Cardiac muscle cell (in vitro differentiated cells and primary cell): Measurements from ENCODE around the gene ST3GAL3. TPM values are rescaled to one million over a fixed set of nuclear protein-coding genes. Genes with fewer than 3 reads are reported as not detected.

Source experiments
- DNase-seq, 2 donors: peaks; one replicate each; pipeline versions ENCODE4 v3.0.0 to v3.0.0-alpha.2; 2010 to 2017; ENCODE audit warnings: low read depth in 1 of 2, low spot score in 1 of 2
- H3K27ac ChIP-seq: fragments of 200-600 bp; sonication (generic); 2 replicates; pipeline ENCODE4 v1.5.1; 2016
- H3K27me3 ChIP-seq: fragments of 200-600 bp; sonication (generic); 2 replicates; pipeline ENCODE4 v1.6.0; 2016; ENCODE audit warnings: control low read depth
- H3K36me3 ChIP-seq: fragments of 200-600 bp; sonication (generic); 2 replicates; pipeline ENCODE4 v1.5.1; 2016; ENCODE audit warnings: control low read depth
- H3K4me1 ChIP-seq: fragments of 200-600 bp; sonication (generic); 2 replicates; pipeline ENCODE4 v1.8.1; 2017; ENCODE audit warnings: low read depth, mild to moderate bottlenecking, mixed run types
- H3K4me3 ChIP-seq: fragments of 200-600 bp; sonication (generic); 2 replicates; pipeline ENCODE4 v1.5.1; 2016; ENCODE audit warnings: mild to moderate bottlenecking
- H3K9me3 ChIP-seq: fragments of 200-600 bp; sonication (generic); 2 replicates; pipeline ENCODE4 v1.5.1; 2017; ENCODE audit warnings: low read depth, mild to moderate bottlenecking, control low read depth
- CTCF ChIP-seq: IDR thresholded peaks from 2 replicates; pipeline ENCODE4 v1.5.1; 2012; ENCODE audit warnings: low read depth, mild to moderate bottlenecking, low read length
- polyA plus RNA-seq: library from polyadenylated mRNA; unstranded; fragments of >200 nt; fragmentation: Nextera tagmentation; extraction: Ambion mirVana; gene quantifications from 2 replicates; pipeline ENCODE4 v1.2.1, GENCODE V29; 2016
- total RNA-seq: library from RNA; depleted of rRNA; stranded (reverse); fragments of >200 nt; gene quantifications from 2 replicates; pipeline ENCODE4 v1.2.3, GENCODE V29; 2016

Gene ST3GAL3
- total and polyA plus RNA-seq, 2 experiments from 2014 or later, result 34.7 to 35.7 TPM

GRCh38 chr1:43930168-43930948, 223.0 kb downstream of the ST3GAL3 start:
- DNase-seq, result no peak
- H3K27me3 ChIP-seq, result no peaks in the 10 kb centered on the region
- no peak overlapping the region for H3K27ac ChIP-seq
- TF ChIP-seq CTCF, result peak; percentile 40
- H3K9me3 ChIP-seq, result no peaks in the 10 kb centered on the region
- H3K4me3 ChIP-seq, result no peak overlapping the region
- H3K4me1 ChIP-seq, result peaks cover 10% of the 10 kb centered on the region
- H3K36me3 ChIP-seq, result no peaks in the 10 kb centered on the region

- TF ChIP-seq CTCF, result no peak
- Histone ChIP-seq H3K36me3 (no peaks in the 10 kb centered on the region), H3K4me1 (peaks cover 12% of the 10 kb centered on the region), H3K9me3 (no peaks in the 10 kb centered on the region), H3K27me3 (peaks cover 2% of the 10 kb centered on the region), H3K27ac (no peak overlapping the region), H3K4me3 (no peak overlapping the region)
- no peak for DNase-seq
These were observed 223.6 kb downstream of the ST3GAL3 start for GRCh38 chr1:43930949-43931275.

GRCh38 chr1:43931711-43932660, 224.7 kb downstream of the ST3GAL3 start:
- TF ChIP-seq CTCF, result no peak
- Histone ChIP-seq H3K36me3 (no peaks in the 10 kb centered on the region), H3K27ac (no peak overlapping the region), H3K4me1 (peaks cover 12% of the 10 kb centered on the region), H3K9me3 (no peaks in the 10 kb centered on the region), H3K27me3 (peaks cover 3% of the 10 kb centered on the region), H3K4me3 (no peak overlapping the region)
- DNase-seq, result peak in 1 of 2 donors; percentile 41

DNA sequence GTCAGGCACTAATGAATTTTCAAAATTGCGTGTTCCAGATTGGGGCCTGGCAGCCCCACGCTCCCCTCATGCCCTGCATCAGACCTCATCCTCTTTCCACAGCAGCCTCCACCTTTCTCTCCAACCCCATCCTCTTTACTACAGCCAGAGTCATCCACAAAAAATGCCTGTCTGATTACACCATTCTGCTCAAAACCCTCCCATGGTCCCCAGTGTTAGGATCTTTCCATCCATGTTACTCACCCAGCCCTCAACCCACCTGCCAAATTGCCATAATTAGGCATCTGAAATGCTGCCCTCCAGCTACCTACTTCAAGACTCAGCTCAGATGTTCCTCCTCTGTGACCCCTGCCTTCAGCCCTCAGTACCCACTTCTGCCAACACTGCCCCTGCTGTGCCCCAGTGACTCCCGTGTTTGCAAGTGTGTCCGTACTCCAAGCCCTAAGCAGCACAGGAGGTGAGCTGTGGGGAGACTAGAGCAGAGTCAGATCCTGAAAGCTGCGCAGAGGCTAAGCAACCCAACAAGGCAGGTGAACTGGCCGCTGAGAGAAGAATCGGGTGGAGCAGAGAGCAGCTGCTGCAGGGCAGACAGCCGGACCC, 225.6 kb downstream of the ST3GAL3 start:
- Histone ChIP-seq H3K4me1 (peaks cover 12% of the 10 kb centered on the region), H3K4me3 (peak overlapping the region; percentile 35), H3K36me3 (no peaks in the 10 kb centered on the region), H3K27ac (no peak overlapping the region), H3K9me3 (no peaks in the 10 kb centered on the region), H3K27me3 (peaks cover 3% of the 10 kb centered on the region)
- no peak for TF ChIP-seq CTCF
- DNase-seq, result peak in 1 of 2 donors; percentile 29

- TF ChIP-seq CTCF, result no peak
- Histone ChIP-seq H3K9me3 (no peaks in the 10 kb centered on the region), H3K4me3 (peak within 1 kb of the TSS; percentile 35), H3K36me3 (no peaks in the 10 kb centered on the region), H3K4me1 (peaks cover 12% of the 10 kb centered on the region), H3K27me3 (peaks cover 3% of the 10 kb centered on the region), H3K27ac (no peak within 1 kb of the TSS)
- DNase-seq, result peak in 1 of 2 donors; percentile 66
These were observed 226.2 kb downstream of the ST3GAL3 start, which contains the start of gene ARTN for GRCh38 chr1:43933386-43934100. Gene ARTN, plus strand, starts transcription at chr1:43933801. Its CDS starts 1,856 bp downstream, at chr1:43935657.
